Measurements from ENCODE around the gene BCL2L1.
"Not testable (repeated sequence)": the region's sequence is repeated elsewhere in the genome, so short reads cannot be mapped to it uniquely, and the experiment has no call there.

BCL2L1 gene

DNA sequence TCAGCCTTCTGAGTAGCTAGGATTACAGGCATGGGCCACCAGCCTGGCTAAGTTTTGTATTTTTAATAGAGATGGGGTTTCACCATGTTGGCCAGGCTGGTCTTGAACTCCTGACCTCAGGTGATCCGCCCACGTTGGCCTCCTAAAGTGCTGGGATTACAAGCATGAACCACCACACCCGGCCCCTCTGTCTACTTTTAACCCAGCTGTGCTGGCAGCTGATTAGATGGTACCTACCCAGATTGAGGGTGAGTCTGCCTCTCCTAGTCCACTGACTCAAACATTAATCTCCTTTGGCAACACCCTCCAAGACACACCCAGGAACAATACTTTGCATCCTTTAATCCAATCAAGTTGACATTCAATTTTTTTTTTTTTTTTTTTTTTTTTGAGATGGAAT, 74.6 kb downstream of the BCL2L1 start:
- not testable (repeated sequence) for DNase-seq (ENCODE audit: low spot score)

DNA sequence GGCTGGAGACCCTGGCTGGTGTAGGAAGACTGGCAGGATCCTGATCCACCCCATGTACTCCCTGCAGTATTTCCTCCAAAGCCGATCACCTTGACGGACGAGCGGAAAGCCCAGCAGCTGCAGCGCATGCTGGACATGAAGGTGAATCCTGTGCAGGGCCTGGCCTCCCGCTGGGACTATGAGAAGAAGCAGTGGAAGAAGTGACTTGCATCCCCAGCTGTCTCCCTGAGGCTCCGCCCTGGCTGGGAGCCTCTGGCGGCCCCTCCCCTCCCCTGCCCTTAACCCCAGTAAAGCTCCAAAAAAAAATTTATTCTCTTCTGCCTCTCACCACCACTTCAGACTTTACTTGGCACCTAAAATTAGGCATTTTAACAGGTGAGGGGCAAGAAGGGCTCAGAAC, 78.0 kb downstream of the BCL2L1 start:
- DNase-seq (ENCODE audit: low spot score): no peak

DNA sequence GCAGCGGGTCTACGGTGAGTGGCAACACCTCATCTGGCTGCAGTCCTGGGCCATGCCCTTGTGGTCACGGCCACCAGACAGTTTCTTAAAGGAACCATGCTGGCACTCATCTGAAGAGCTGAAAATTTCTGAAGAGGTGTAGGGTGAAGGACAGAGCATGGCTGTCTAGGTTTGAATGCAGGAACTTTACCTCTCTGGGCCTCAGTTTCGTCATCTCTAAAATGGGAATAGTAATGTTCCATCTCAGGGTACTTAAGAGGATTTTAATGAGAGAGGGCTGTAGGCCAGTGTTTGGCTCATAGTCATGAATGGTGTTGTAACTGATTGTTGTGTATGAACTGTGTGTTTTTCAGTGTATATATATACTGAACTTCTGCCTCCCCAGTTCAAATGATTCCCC, 79.1 kb downstream of the BCL2L1 start:
- no peak for DNase-seq (ENCODE audit: low spot score)

DNA sequence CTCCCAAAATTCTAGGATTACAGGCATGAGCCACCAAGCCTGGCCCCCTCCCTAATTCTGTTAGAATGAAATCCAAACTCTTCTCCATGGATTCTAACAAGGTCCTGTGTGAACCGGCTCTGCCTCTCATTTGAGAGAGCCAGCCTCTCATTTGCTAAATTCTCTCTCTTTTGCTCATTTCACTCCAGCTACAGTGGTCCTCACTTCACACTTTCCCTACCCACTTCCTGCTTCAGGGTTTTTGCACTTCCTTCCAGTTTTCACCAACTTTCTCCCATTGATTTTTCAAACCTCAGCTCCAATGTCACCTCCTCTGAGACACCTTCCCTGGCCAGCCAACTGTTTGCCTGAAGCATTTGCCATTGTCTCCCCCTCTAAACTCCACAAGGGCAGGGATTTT, 79.8 kb downstream of the BCL2L1 start:
- no peak for DNase-seq (ENCODE audit: low spot score)

- DNase-seq (ENCODE audit: low spot score): no peak
These were observed 81.3 kb downstream of the BCL2L1 start for GRCh38 chr20:31641391-31641790.

- no peak for DNase-seq (ENCODE audit: low spot score)
These were observed 82.4 kb downstream of the BCL2L1 start for GRCh38 chr20:31640259-31640658.

DNA sequence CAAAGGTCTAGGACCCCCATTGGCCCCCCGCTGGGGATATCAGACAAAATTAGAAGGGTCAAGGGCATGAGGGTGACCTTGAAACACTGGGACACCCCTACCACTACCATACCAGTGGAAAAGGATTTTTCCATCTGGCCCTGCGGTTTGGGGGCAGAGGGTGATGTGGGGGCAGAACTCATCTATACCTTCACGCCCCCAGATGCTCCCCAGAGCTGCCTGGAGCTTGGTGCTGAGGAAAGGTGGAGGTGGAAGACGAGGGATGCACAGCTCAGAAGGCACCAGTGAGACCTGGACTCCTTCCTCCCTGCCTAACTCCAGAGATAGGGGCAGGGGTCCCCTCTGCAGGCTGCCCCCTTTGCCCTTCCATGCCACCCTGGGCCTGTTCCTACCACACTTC, 83.9 kb downstream of the BCL2L1 start:
- DNase-seq (ENCODE audit: low spot score): no peak

- no peak for DNase-seq (ENCODE audit: low spot score)
These were observed 84.4 kb downstream of the BCL2L1 start for GRCh38 chr20:31638317-31638716.

- no peak for DNase-seq (ENCODE audit: low spot score)
These were observed 85.0 kb downstream of the BCL2L1 start, which contains the start of gene COX4I2 for GRCh38 chr20:31637660-31638059. TSS of gene COX4I2 (plus strand) at chr20:31637912. CDS start at chr20:31639018, 1,106 bp downstream.

GRCh38 chr20:31633339-31633914, 89.2 kb downstream of the BCL2L1 start:
- no peak for DNase-seq (ENCODE audit: low spot score)

DNA sequence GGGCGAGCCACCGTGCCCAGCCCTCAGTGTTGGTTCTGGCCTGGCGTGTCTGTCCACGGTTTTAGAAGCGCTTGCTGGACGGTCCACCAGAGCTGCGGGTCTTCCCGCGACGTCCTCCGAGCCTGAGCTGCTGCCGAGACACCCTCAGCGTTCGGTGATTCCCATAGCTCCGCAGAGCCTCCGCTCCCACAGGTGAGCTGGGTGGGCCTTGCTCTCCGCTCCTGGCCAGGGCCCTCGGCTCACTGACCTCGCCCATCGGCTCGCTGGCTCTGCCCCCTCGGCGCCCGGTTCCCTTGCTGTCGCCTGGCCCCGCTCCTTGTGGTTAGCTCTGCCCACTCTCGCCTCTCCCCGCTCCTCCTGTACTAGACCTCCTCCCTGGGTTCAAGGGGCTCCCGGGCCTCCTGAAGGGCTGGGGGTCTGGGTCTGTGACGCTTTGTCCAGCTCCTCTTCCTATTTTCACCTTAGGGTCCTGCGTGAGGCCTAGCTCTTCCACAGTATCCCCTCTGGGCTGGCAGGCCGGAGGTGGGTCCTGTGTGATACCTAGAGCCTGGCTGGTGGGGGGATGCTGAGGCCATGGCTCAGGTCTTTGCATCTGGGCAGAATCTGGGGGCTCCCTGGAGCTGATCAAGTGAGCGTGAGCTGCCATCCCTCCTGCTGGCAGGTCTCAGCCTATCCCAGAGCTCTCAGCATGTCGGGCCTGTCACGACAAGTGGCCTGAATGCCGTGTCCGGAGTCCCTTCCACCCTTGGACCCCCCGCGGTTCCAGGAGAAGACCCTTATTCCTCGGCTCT, 89.9 kb downstream of the BCL2L1 start:
- no peak for DNase-seq (ENCODE audit: low spot score)

DNA sequence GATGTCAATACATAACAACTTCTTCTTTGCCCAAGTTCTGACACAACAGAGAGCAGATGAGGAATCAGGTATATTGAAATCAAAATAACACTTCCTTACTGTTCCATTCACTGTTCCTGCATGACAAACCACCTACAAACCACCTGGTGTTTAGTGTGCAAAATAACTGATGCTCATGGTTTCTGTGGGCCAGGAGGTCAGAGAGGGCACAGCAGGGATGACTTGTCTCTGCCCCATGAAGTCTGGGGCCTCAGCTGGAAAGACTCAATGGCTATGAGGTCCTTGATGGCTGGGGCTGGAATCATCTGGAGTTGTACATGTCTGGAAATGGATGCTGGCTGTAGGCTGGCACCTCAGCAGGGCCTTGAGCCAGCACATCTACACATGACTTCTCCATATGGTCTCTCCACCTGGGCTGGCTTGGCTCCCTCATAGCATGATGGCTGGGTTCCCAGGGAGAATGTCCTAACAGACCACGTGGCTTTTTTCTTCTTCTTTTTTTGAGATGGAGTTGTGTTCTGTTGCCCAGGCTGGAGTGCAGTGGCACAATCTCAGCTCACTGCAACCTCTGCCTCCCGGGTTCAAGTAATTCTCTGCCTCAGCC, 92.4 kb downstream of the BCL2L1 start:
- no peak for DNase-seq (ENCODE audit: low spot score)

DNA sequence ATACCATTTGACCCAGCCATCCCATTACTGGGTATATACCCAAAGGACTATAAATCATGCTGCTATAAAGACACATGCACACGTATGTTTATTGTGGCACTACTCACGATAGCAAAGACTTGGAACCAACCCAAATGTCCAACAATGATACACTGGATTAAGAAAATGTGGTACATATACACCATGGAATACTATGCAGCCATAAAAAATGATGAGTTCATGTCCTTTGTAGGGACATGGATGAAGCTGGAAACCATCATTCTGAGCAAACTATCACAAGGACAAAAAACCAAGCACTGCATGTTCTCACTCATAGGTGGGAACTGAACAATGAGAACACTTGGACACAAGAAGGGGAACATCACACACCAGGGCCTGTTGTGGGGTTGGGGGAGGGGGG, 94.6 kb downstream of the BCL2L1 start:
- not testable (repeated sequence) for DNase-seq (ENCODE audit: low spot score)

- not testable (repeated sequence) for DNase-seq (ENCODE audit: low spot score)
These were observed 96.1 kb downstream of the BCL2L1 start for GRCh38 chr20:31626534-31626933.

- not testable (repeated sequence) for DNase-seq (ENCODE audit: low spot score)
These were observed 99.6 kb downstream of the BCL2L1 start for GRCh38 chr20:31623123-31623505.

DNA sequence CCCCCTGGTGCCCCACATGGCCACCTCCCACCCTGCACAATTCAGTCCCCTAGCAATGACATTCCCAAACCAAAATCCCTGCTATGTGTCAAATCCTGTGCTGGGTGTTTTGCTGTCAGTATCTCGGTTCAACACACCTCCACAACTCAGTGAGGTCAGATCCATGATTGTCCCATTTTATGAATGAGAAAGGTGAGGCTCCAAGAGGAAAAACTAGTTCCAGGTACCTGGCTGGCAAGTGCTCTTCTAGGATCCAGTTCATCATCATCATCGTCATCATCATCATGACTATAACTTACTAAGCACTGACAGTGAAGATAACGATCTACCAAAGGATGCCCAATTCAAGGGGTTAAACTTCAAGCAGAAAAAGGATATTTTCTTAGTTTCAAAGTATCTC, 102.4 kb downstream of the BCL2L1 start:
- no peak for DNase-seq (ENCODE audit: low spot score)

GRCh38 chr20:31617432-31618104, 105.1 kb downstream of the BCL2L1 start:
- DNase-seq (ENCODE audit: low spot score): no peak

GRCh38 chr20:31615416-31615815, 107.3 kb downstream of the BCL2L1 start:
- DNase-seq (ENCODE audit: low spot score): no peak
